B cell (primary cell): ENCODE data around the gene TEX264. TPM values are rescaled to one million over a fixed set of nuclear protein-coding genes. Genes with fewer than 3 reads are reported as not detected.

Experiments used
- ATAC-seq: fragments of 200-7000 bp; cut with Tn5 transposase; one replicate; pipeline ENCODE4 v1.10.0; 2021; ENCODE audit warnings: low read depth, mild to moderate bottlenecking, moderate number of reproducible peaks, moderate library complexity
- CTCF ChIA-PET: fragments of 350-600 bp; sonication (Branson Sonifier 250); formaldehyde crosslinking; loops from one replicate; lab custom pipeline; 2021; ENCODE audit warnings: antibody characterized with exemption, inconsistent platforms; lab: Charles Lee
- POLR2A ChIA-PET: fragments of 350-600 bp; sonication (Branson Sonifier 250); formaldehyde crosslinking; loops from one replicate; lab custom pipeline; 2021; ENCODE audit warnings: antibody characterized with exemption; lab: Charles Lee
- DNase-seq: peaks from one replicate; pipeline ENCODE4 v3.0.0; 2013
- H2AFZ ChIP-seq: 2 replicates; pipeline ENCODE4 v1.6.1; 2012; ENCODE audit warnings: mild to moderate bottlenecking, low read depth, low read length; ENCODE audit not compliant: insufficient read depth, poor library complexity, severe bottlenecking
- H3K27ac ChIP-seq, 2 donors: 1 replicate in 1 of 2; 2 replicates in 1 of 2; pipeline ENCODE4 v1.5.1; 2012 to 2013; ENCODE audit warnings: low read length in 2 of 2, mild to moderate bottlenecking in 2 of 2, moderate library complexity in 1 of 2
- H3K27me3 ChIP-seq, 4 experiments: fragments of 200-600 bp in 1 of 4; sonication (generic) in 1 of 4; replicated peaks in 1 of 4; 1 replicate in 2 of 4; 2 replicates in 2 of 4; pipeline versions ENCODE4 v1.6.1 to v1.7.0; 2013 to 2016; ENCODE audit warnings: low read length in 3 of 4, mild to moderate bottlenecking in 2 of 4, mixed read lengths in 1 of 4, moderate library complexity in 1 of 4; ENCODE audit not compliant: insufficient read depth in 4 of 4, control insufficient read depth in 3 of 4; ENCODE audit errors: control extremely low read depth in 1 of 4
- H3K36me3 ChIP-seq, 2 experiments: replicated peaks in 1 of 2; 1 replicate in 1 of 2; 2 replicates in 1 of 2; pipeline versions ENCODE4 v1.6.1 to v1.7.1; 2013; ENCODE audit warnings: low read length in 1 of 2; ENCODE audit not compliant: insufficient read depth in 2 of 2, control insufficient read depth in 1 of 2; ENCODE audit errors: control extremely low read depth in 1 of 2, extremely low read depth in 1 of 2
- H3K4me1 ChIP-seq, 2 donors: fragments of 200-600 bp in 1 of 2; sonication (generic) in 1 of 2; 1 replicate in 1 of 2; 2 replicates in 1 of 2; pipeline versions ENCODE4 v1.5.1 to v1.6.1; 2013 to 2017; ENCODE audit warnings: low read length in 2 of 2; ENCODE audit not compliant: control insufficient read depth in 2 of 2, insufficient read depth in 2 of 2
- H3K4me2 ChIP-seq: replicated peaks from 2 replicates; pipeline ENCODE3; 2012; ENCODE audit warnings: mild to moderate bottlenecking, low read depth, low read length; ENCODE audit not compliant: poor library complexity, severe bottlenecking
- H3K4me3 ChIP-seq, 5 experiments: fragments of 200-600 bp in 1 of 5; sonication (generic) in 1 of 5; 1 replicate in 3 of 5; 2 replicates in 2 of 5; pipeline versions ENCODE4 v1.5.1 to v1.7.0; 2011 to 2016; ENCODE audit warnings: low read length in 4 of 5, mild to moderate bottlenecking in 4 of 5, low read depth in 2 of 5, control low read depth in 1 of 5, moderate library complexity in 1 of 5; ENCODE audit not compliant: insufficient read depth in 1 of 5; ENCODE audit errors: control extremely low read depth in 1 of 5, extremely low read depth in 1 of 5
- H3K79me2 ChIP-seq: fragments of 200-600 bp; sonication (generic); one replicate; pipeline ENCODE4 v1.6.0; 2016; ENCODE audit warnings: low read length; ENCODE audit not compliant: control insufficient read depth, insufficient read depth
- H3K9ac ChIP-seq: fragments of 200-600 bp; sonication (generic); 2 replicates; pipeline ENCODE4 v1.6.1; 2017; ENCODE audit warnings: mild to moderate bottlenecking, low read length, moderate library complexity
- H3K9me3 ChIP-seq, 3 donors: one replicate each; pipeline versions ENCODE4 v1.6.1 to v1.7.1; 2013; ENCODE audit warnings: low read length in 2 of 3; ENCODE audit not compliant: control insufficient read depth in 2 of 3, insufficient read depth in 1 of 3; ENCODE audit errors: control extremely low read depth in 1 of 3
- H4K20me1 ChIP-seq: 2 replicates; pipeline ENCODE4 v1.6.0; 2012; ENCODE audit warnings: mild to moderate bottlenecking, low read length; ENCODE audit not compliant: insufficient read depth, control insufficient read depth, poor library complexity, severe bottlenecking
- H3K27ac Mint-ChIP-seq: one replicate; pipeline ENCODE4 v1.8.0; 2021; ENCODE audit warnings: mixed read lengths
- H3K27me3 Mint-ChIP-seq: one replicate; pipeline ENCODE4 v1.8.0; 2021; ENCODE audit warnings: mixed read lengths
- H3K4me1 Mint-ChIP-seq: one replicate; pipeline ENCODE4 v1.8.0; 2021; ENCODE audit warnings: mixed read lengths
- H3K4me3 Mint-ChIP-seq: one replicate; pipeline ENCODE4 v1.8.0; 2021; ENCODE audit warnings: mixed read lengths
- H3K9me3 Mint-ChIP-seq: one replicate; pipeline ENCODE4 v1.8.0; 2022; ENCODE audit warnings: mixed read lengths; ENCODE audit not compliant: insufficient read depth
- CTCF ChIP-seq: fragments of 200-600 bp; IDR thresholded peaks from one replicate; pipeline ENCODE4 v1.8.0; 2022; ENCODE audit warnings: antibody characterized with exemption, mild to moderate bottlenecking
- EZH2 ChIP-seq: IDR thresholded peaks from 2 replicates; pipeline ENCODE4 v1.6.1; 2012; ENCODE audit warnings: borderline replicate concordance, low read depth, mild to moderate bottlenecking, moderate library complexity, low read length; ENCODE audit not compliant: insufficient read depth, poor library complexity, severe bottlenecking
- WGBS: methylation state at CpG from one replicate; pipeline ENCODE4 v1.1.5; 2013; ENCODE audit warnings: missing lambda C conversion rate; ENCODE audit not compliant: insufficient coverage; 5-methylcytosine and 5-hydroxymethylcytosine counted together
- intact Hi-C: fragments of 100-400 bp; cut with micrococcal nuclease; formaldehyde crosslinking; loops from one replicate; pipeline ENCODE4 v1.10.0; 2022
- polyA plus RNA-seq: library from polyadenylated mRNA; depleted of rRNA; stranded (reverse); fragments of >200 nt; gene quantifications from 2 replicates; pipeline ENCODE4 v1.2.3, GENCODE V29; 2012
- total RNA-seq, 2 donors: library from RNA; stranded (reverse); fragments of 120-200 nt in 1 of 2; gene quantifications; 1 replicate in 1 of 2; 2 replicates in 1 of 2; pipeline versions ENCODE4 v1.2.3 to v1.2.4, GENCODE V29; 2013 to 2022

TEX264 gene
- total and polyA plus RNA-seq, 2 donors (not counting 1 experiment from before 2014, with no cell fraction given) = 39.1 to 79.7 TPM

GRCh38 chr3:51698209-51698608 is 27.2 kb downstream of the TEX264 start:
- H3K4me2 ChIP-seq = no peak overlapping the region
- peaks cover 68% of the 10 kb centered on the region for H4K20me1 ChIP-seq
- intact Hi-C loops = no loop called here
- POLR2A ChIA-PET = no interaction called here
- Mint-ChIP-seq H3K9me3 (no peaks in the 10 kb centered on the region), H3K4me3 (no peak overlapping the region), H3K27me3 (no peaks in the 10 kb centered on the region), H3K27ac (no peak overlapping the region), H3K4me1 (no peaks in the 10 kb centered on the region)
- TF ChIP-seq CTCF (no peak), EZH2 (no peak)
- no peaks in the 10 kb centered on the region for H3K27me3 ChIP-seq
- no peak overlapping the region for H3K27ac ChIP-seq
- no peak overlapping the region for H3K9ac ChIP-seq
- H2AFZ ChIP-seq = no peak overlapping the region
- 96% methylated on average over 6 of the region's 6 CpGs for WGBS
- peaks cover 3% of the 10 kb centered on the region for H3K79me2 ChIP-seq
- H3K9me3 ChIP-seq = no peaks in the 10 kb centered on the region
- H3K36me3 ChIP-seq = peaks cover 0 to 86% of the 10 kb centered on the region in 2 experiments
- ATAC-seq (no peak), DNase-seq (no peak)
- no peaks in the 10 kb centered on the region for H3K4me1 ChIP-seq
- no peak overlapping the region for H3K4me3 ChIP-seq
- CTCF ChIA-PET = interaction anchor here (1.1 kb wide), 1 partner anchor 196 kb away, joined by 4 read pairs; no protein-coding TSS in a partner anchor

GRCh38 chr3:51700403-51700802 is 29.4 kb downstream of the TEX264 start:
- POLR2A ChIA-PET = no interaction called here
- no peaks in the 10 kb centered on the region for H3K79me2 ChIP-seq
- intact Hi-C loops = no loop called here
- H3K9me3 ChIP-seq = no peaks in the 10 kb centered on the region
- no peak overlapping the region for H3K9ac ChIP-seq
- no peak overlapping the region for H2AFZ ChIP-seq
- no peak overlapping the region for H3K27ac ChIP-seq
- 92% methylated on average over 1 of the region's 2 CpGs for WGBS
- H3K27ac Mint-ChIP-seq = no peak overlapping the region
- CTCF ChIA-PET = no interaction called here
- peaks cover 52% of the 10 kb centered on the region for H4K20me1 ChIP-seq
- no peaks in the 10 kb centered on the region for H3K9me3 Mint-ChIP-seq
- H3K4me2 ChIP-seq = no peak overlapping the region
- H3K4me3 ChIP-seq = no peak overlapping the region
- TF ChIP-seq EZH2 (no peak), CTCF (no peak)
- peaks cover 0 to 83% of the 10 kb centered on the region in 2 experiments for H3K36me3 ChIP-seq
- H3K27me3 ChIP-seq = no peaks in the 10 kb centered on the region
- ATAC-seq (no peak), DNase-seq (no peak)
- no peak overlapping the region for H3K4me3 Mint-ChIP-seq
- H3K27me3 Mint-ChIP-seq = no peaks in the 10 kb centered on the region
- H3K4me1 ChIP-seq = no peaks in the 10 kb centered on the region
- no peaks in the 10 kb centered on the region for H3K4me1 Mint-ChIP-seq
